C4-2B (cell line): ENCODE data around the gene MRGPRX4.

ENCODE experiments used
- CTCF ChIP-seq: fragments of 450-650 bp; conservative IDR thresholded peaks from 2 replicates; pipeline ENCODE4 v1.5.1; 2017; ENCODE audit warnings: mild to moderate bottlenecking
- ZFX ChIP-seq: fragments of 450-650 bp; IDR thresholded peaks from 2 replicates; pipeline ENCODE4 v1.6.1; 2017

GRCh38 chr11:18188796-18189195 is 16.2 kb downstream of the MRGPRX4 start:
- TF ChIP-seq CTCF: no peak
- TF ChIP-seq ZFX: no peak
